NCI-H510A treated with DMSO at 0.1 percent for 48 hours (cell line): ENCODE measurements around the gene C2orf76.
A peak's percentile ranks its signal among the peaks of the same experiment; 100 is the strongest.

Experiments used
- DNase-seq: peaks from one replicate; lab custom pipeline; 2025; lab: John Stamatoyannopoulos, UW

C2orf76 gene

GRCh38 chr2:119264781-119265692 is 101.6 kb downstream of the C2orf76 start:
- DNase-seq: peak; percentile 74

GRCh38 chr2:119263656-119264055 is 103.0 kb downstream of the C2orf76 start:
- no peak for DNase-seq

- no peak for DNase-seq
These were observed 103.6 kb downstream of the C2orf76 start for GRCh38 chr2:119263025-119263424.

- DNase-seq: no peak
These were observed 105.0 kb downstream of the C2orf76 start for GRCh38 chr2:119261493-119262225.

- DNase-seq: no peak
These were observed 105.8 kb downstream of the C2orf76 start for GRCh38 chr2:119260646-119261492.

- no peak for DNase-seq
These were observed 107.3 kb downstream of the C2orf76 start for GRCh38 chr2:119259296-119259860.

- no peak for DNase-seq
These were observed 109.4 kb downstream of the C2orf76 start for GRCh38 chr2:119257198-119257597.

GRCh38 chr2:119256582-119256921 is 110.1 kb downstream of the C2orf76 start:
- no peak for DNase-seq

- no peak for DNase-seq
These were observed 110.7 kb downstream of the C2orf76 start for GRCh38 chr2:119255760-119256581.

- DNase-seq: no peak
These were observed 112.0 kb downstream of the C2orf76 start for GRCh38 chr2:119254601-119255080.

GRCh38 chr2:119253760-119254600 is 112.7 kb downstream of the C2orf76 start:
- no peak for DNase-seq

- no peak for DNase-seq
These were observed 113.4 kb downstream of the C2orf76 start for GRCh38 chr2:119253114-119253702.
